Endodermal cell (in vitro differentiated cells): ENCODE results near the gene A2ML1. TPM values are rescaled to one million over a fixed set of nuclear protein-coding genes. Genes with fewer than 3 reads are reported as not detected.

Source experiments
- DNase-seq: peaks from one replicate; pipeline ENCODE4 v3.0.0-alpha.2; 2017
- H3K27ac ChIP-seq: 2 replicates; pipeline ENCODE4 v1.5.1; 2013; ENCODE audit warnings: mild to moderate bottlenecking, low read depth, low read length, moderate library complexity
- H3K27me3 ChIP-seq: 2 replicates; pipeline ENCODE4 v1.6.1; 2013; ENCODE audit warnings: mild to moderate bottlenecking, low read length, moderate library complexity; ENCODE audit not compliant: insufficient read depth, control insufficient read depth, poor library complexity, severe bottlenecking
- H3K36me3 ChIP-seq: 2 replicates; pipeline ENCODE4 v1.7.0; 2013; ENCODE audit warnings: mild to moderate bottlenecking, low read length, moderate library complexity; ENCODE audit not compliant: control insufficient read depth, insufficient read depth
- H3K4me1 ChIP-seq: one replicate; pipeline ENCODE4 v1.7.0; 2013; ENCODE audit warnings: low read length; ENCODE audit not compliant: control insufficient read depth, insufficient read depth
- H3K4me3 ChIP-seq: 2 replicates; pipeline ENCODE4 v1.5.1; 2013; ENCODE audit warnings: mild to moderate bottlenecking, low read length, moderate library complexity
- H3K9ac ChIP-seq: 2 replicates; pipeline ENCODE4 v1.6.1; 2013; ENCODE audit warnings: mild to moderate bottlenecking, low read length, moderate library complexity; ENCODE audit not compliant: poor library complexity, severe bottlenecking; ENCODE audit errors: extremely low read depth
- H3K9me3 ChIP-seq: 2 replicates; pipeline ENCODE4 v1.6.1; 2013; ENCODE audit warnings: mild to moderate bottlenecking, low read length, moderate library complexity; ENCODE audit not compliant: control insufficient read depth
- H3K27ac Mint-ChIP-seq: 2 replicates; pipeline ENCODE4 v1.8.0; 2020; ENCODE audit warnings: mixed read lengths
- H3K27me3 Mint-ChIP-seq: 2 replicates; pipeline ENCODE4 v1.8.0; 2021; ENCODE audit warnings: mild to moderate bottlenecking, mixed read lengths; ENCODE audit not compliant: insufficient read depth
- H3K36me3 Mint-ChIP-seq: 2 replicates; pipeline ENCODE4 v1.8.0; 2020; ENCODE audit warnings: low read depth, mixed read lengths
- H3K4me1 Mint-ChIP-seq: 2 replicates; pipeline ENCODE4 v1.8.0; 2020; ENCODE audit warnings: mixed read lengths
- H3K4me3 Mint-ChIP-seq: 2 replicates; pipeline ENCODE4 v1.8.0; 2020; ENCODE audit warnings: mild to moderate bottlenecking, moderate library complexity, mixed read lengths
- H3K9me3 Mint-ChIP-seq: 2 replicates; pipeline ENCODE4 v1.8.0; 2020; ENCODE audit warnings: mild to moderate bottlenecking, mixed read lengths
- CTCF ChIP-seq: fragments of 200-600 bp; sonication (generic); conservative IDR thresholded peaks from 2 replicates; pipeline ENCODE4 v1.5.0; 2021; ENCODE audit warnings: antibody characterized with exemption, mild to moderate bottlenecking
- WGBS, 2 experiments: methylation state at CpG; one replicate each; pipeline versions ENCODE4 v1.1.5 to v1.1.7; 2013; ENCODE audit warnings: missing lambda C conversion rate in 2 of 2, mixed read lengths in 1 of 2; ENCODE audit not compliant: insufficient coverage in 1 of 2, insufficient read length in 1 of 2; 5-methylcytosine and 5-hydroxymethylcytosine counted together
- total RNA-seq, 2 donors: library from RNA; stranded (reverse); fragmentation: NEBNext Ultra II Directional in 1 of 2; extraction: Animal tissue kit (Norgen Biotek cat#: 25700) in 1 of 2; gene quantifications; 2 replicates in 1 of 2; 3 replicates in 1 of 2; pipeline ENCODE4 v1.2.1, GENCODE V29; 2021

A2ML1 gene
- total RNA-seq, 2 donors from 2014 or later, result 7.1 to 11.6 TPM

DNA sequence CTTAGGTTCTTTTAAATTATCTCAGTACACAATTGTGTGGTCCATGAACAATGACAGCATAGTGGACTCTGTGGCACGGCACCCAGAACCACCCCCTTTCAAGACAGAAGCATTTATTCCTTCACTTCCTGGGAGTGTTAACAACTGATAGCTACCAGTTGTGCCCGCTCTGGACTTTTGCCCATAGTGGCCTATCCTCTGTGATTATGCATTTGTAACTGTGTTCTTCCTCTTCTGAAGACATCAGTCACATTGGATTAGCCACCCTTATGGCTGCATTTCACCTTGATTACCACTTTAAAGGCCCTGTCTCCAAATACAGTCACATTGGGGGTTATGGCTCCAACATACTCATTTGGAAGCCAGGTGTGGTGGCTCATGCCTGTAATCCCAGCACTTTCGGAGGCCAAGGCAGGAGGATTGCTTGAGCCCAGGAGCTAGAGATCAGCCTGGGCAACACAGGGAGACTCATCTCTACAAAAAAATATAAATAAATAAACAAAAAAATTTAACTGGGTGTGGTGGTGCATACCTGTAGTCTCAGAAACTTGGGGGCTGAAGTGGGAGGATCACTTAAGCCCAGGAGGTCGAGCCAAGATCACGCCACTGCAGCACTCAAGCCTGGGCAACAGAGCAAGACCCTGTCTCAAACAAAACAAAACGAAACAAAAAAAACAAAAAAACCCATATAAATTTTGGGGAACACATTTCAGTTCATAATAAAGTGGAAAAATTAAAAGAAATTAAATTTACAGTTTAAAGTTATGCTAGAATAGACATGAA lies 64.3 kb downstream of the A2ML1 start:
- no peak overlapping the region for H3K9ac ChIP-seq
- 92 to 97% methylated on average over 2 to 5 of the region's 6 CpGs for WGBS, 2 experiments
- H3K27ac ChIP-seq, result no peak overlapping the region
- no peak overlapping the region for H3K27ac Mint-ChIP-seq
- peaks cover 2% of the 10 kb centered on the region for H3K36me3 Mint-ChIP-seq
- no peak overlapping the region for H3K4me3 Mint-ChIP-seq
- no peak for DNase-seq
- peak overlapping the region; percentile 62 for H3K4me3 ChIP-seq
- H3K9me3 ChIP-seq, result peaks cover 12% of the 10 kb centered on the region
- peaks cover 21% of the 10 kb centered on the region for H3K9me3 Mint-ChIP-seq
- H3K36me3 ChIP-seq, result no peaks in the 10 kb centered on the region
- TF ChIP-seq CTCF, result no peak
- no peaks in the 10 kb centered on the region for H3K4me1 ChIP-seq
- H3K27me3 ChIP-seq, result no peaks in the 10 kb centered on the region
- H3K27me3 Mint-ChIP-seq, result no peaks in the 10 kb centered on the region
- peaks cover 10% of the 10 kb centered on the region for H3K4me1 Mint-ChIP-seq

DNA sequence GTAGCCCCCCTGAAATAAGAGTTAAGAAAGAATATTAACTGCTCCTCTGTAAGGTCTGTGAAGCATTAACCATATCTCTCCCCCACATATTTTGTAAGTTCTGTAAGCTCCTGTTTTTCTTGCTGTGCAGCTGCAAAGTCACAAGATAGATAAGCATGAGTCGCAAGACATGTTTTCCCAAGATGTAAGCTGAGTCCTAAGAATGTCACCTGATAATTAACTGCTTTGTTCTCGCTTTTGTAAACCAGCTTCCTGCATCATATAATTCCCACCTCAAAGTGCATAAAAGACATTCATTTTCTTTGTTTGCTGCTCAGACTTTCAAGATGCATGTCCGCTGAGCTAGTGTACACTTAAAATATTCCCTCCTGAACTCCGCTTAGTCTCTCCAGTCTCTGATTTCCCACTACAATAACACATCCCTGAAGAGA lies 64.9 kb downstream of the A2ML1 start:
- Mint-ChIP-seq H3K4me1 (peaks cover 10% of the 10 kb centered on the region), H3K27me3 (no peaks in the 10 kb centered on the region), H3K36me3 (peaks cover 2% of the 10 kb centered on the region), H3K4me3 (no peak overlapping the region), H3K9me3 (peaks cover 21% of the 10 kb centered on the region), H3K27ac (no peak overlapping the region)
- Histone ChIP-seq H3K4me1 (no peaks in the 10 kb centered on the region), H3K4me3 (peak overlapping the region; percentile 62), H3K27ac (no peak overlapping the region), H3K9me3 (peaks cover 12% of the 10 kb centered on the region), H3K27me3 (no peaks in the 10 kb centered on the region), H3K36me3 (no peaks in the 10 kb centered on the region), H3K9ac (no peak overlapping the region)
- no peak for TF ChIP-seq CTCF
- WGBS, 2 experiments, result 91 to 94% methylated on average over 4 of the region's 4 CpGs
- DNase-seq, result no peak

DNA sequence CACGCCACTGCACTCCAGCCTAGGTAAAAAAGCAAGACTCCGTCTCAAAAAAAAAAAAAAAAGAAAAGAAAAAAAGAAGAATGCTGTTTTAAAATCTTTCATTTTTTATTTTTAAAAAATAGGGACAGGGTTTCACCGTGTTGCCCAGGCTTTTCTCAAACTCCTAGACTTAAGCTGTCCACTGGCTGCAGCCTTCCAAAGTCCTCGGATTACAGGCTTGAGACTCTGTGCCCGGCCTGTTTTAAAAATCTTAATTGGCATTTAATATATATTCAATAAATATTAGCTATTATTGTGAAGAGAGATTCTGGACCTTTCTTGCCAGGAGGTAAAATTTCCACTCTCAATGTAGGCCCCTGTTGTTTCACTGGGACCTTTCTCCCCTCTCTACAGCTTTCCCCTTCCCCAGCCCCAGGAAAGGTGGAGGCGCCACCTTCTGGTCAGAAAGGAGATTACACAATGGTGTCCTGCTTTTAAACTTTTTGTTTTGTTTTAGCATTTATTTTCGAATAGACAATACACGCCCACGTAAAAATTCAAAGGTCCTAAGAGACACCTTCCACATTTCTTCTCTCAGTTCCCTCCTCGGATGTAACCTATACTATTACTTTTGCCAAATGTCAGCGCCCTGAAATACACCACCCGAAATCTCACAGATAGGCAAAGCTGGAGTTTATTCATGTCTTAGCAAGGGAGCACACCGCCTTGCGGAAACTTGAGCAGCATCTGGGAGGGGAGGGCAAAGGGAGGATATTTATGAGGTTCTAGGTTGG lies 68.1 kb downstream of the A2ML1 start:
- Histone ChIP-seq H3K36me3 (no peaks in the 10 kb centered on the region), H3K4me3 (peak overlapping the region; percentile 66), H3K4me1 (no peaks in the 10 kb centered on the region), H3K27me3 (no peaks in the 10 kb centered on the region), H3K27ac (no peak overlapping the region), H3K9me3 (peaks cover 12% of the 10 kb centered on the region), H3K9ac (peak overlapping the region; percentile 16)
- peak overlapping the region; percentile 89 for H3K27ac Mint-ChIP-seq
- H3K36me3 Mint-ChIP-seq, result peaks cover 2% of the 10 kb centered on the region
- peaks cover 10% of the 10 kb centered on the region for H3K9me3 Mint-ChIP-seq
- peak overlapping the region; percentile 58 for H3K4me3 Mint-ChIP-seq
- peak; percentile 91 for DNase-seq
- H3K4me1 Mint-ChIP-seq, result peaks cover 13% of the 10 kb centered on the region
- TF ChIP-seq CTCF, result peak; percentile 100
- no peaks in the 10 kb centered on the region for H3K27me3 Mint-ChIP-seq
- WGBS, 2 experiments, result 39 to 44% methylated on average over 5 to 13 of the region's 14 CpGs
